Measurements from ENCODE around the gene GMNC. TPM values are rescaled to one million over a fixed set of nuclear protein-coding genes. Genes with fewer than 3 reads are reported as not detected.

GMNC gene
- total RNA-seq, 1 experiment from 2014 or later = 0.27 TPM

GRCh38 chr3:190886945-190887344 lies 24.5 kb upstream of the GMNC start:
- DNase-seq (ENCODE audit: low read depth, low spot score) (no peak), ATAC-seq (no peak)
- Histone ChIP-seq H2AFZ (ENCODE audit: low read depth, low read length, poor library complexity, severe bottlenecking) (no peak overlapping the region), H3K9me3 (ENCODE audit: control insufficient read depth in 1 of 2, insufficient read depth in 1 of 2, low read depth in 1 of 2, low read length in 2 of 2) (no peaks in the 10 kb centered on the region), H3K9me2 (ENCODE audit: insufficient read depth) (no peaks in the 10 kb centered on the region), H4K20me1 (ENCODE audit: insufficient read depth) (no peaks in the 10 kb centered on the region), H3K4me1 (ENCODE audit: control insufficient read depth in 1 of 2, insufficient read depth in 2 of 2, low read length in 2 of 2) (no peaks in the 10 kb centered on the region), H3K27me3 (ENCODE audit: insufficient read depth, low read length) (no peaks in the 10 kb centered on the region), H3K9ac (ENCODE audit: low read length) (no peak overlapping the region), H3K36me3 (ENCODE audit: control insufficient read depth in 1 of 2, insufficient read depth in 2 of 2, low read length in 2 of 2) (no peaks in the 10 kb centered on the region), H3K79me2 (ENCODE audit: insufficient read depth, low read length) (no peaks in the 10 kb centered on the region), H3K4me2 (ENCODE audit: low read length) (no peak overlapping the region), H3K4me3 (replicated peaks in 1 of 2; ENCODE audit: low read depth in 1 of 2, low read length in 2 of 2) (no peak overlapping the region), H3K27ac (ENCODE audit: low read depth, low read length) (no peak overlapping the region)
- BruUV-seq (replicated peaks) = no TSS peak
- ChIA-PET CTCF (no interaction called here), POLR2A (no interaction called here), RAD21 (ENCODE audit: low non-redundant PET in 1 of 2, low total read pairs in 2 of 2, uncharacterized antibody in 2 of 2, unreplicated experiment in 2 of 2) (no interaction called here)
- intact Hi-C loops (cut with micrococcal nuclease) = no loop called here
- TF ChIP-seq CBX3 (IDR thresholded peaks at IDR 0.05; ENCODE audit: low read depth) (no peak), JUND (IDR thresholded peaks at IDR 0.05) (no peak), MAX (IDR thresholded peaks at IDR 0.05) (no peak), EGR1 (IDR thresholded peaks at IDR 0.05; ENCODE audit: low read depth) (no peak), ATF3 (IDR thresholded peaks at IDR 0.05) (no peak), ELF1 (IDR thresholded peaks at IDR 0.05; ENCODE audit: borderline replicate concordance, low read depth) (no peak), POLR2AphosphoS5 (IDR thresholded peaks at IDR 0.05; ENCODE audit: low read depth, low read length) (no peak)

DNA sequence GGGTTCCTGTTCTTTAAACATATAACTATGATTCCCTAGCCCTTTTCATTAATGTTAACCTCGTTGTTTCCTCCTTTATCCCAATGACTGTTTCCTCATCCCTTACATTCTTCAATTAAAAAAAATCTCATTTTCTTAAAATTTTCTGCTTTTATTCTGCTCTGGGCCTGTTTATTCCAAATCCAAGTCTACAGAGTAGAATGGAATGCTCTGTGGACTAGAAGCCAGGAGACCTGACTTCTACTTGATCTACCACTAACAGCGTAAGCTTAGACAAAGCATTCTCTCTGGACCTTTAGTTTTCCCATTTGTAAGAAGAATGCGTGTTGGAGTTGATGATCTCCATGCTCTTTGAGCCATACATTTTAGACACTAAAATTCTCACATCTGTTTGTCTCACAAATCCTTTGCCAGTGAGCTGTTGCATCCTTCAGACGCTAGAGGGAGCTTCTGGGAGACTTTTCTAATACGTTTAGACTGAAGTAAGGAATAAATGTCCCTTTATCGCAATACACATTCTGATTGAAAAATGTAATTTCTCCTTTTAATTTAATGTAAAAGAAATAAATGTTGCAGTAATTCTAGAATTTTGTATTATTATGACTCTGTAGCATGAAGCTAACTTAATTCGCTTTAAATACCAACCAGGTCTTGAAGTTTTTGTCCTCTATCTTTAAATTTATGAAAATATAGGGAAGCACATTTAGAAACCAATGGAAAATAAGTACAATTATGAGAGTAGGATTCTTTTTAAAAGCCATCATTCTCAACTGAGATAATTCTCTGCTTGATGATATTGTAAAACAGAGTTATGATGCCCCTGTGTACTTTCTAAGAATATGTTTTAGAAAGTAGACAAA lies 21.7 kb upstream of the GMNC start:
- H3K79me2 ChIP-seq (ENCODE audit: insufficient read depth, low read length) = no peaks in the 10 kb centered on the region
- no peaks in the 10 kb centered on the region for H3K27me3 ChIP-seq (ENCODE audit: insufficient read depth, low read length)
- TF ChIP-seq SRF (IDR thresholded peaks at IDR 0.05; ENCODE audit: low read depth) (no peak), RAD21 (IDR thresholded peaks at IDR 0.05; ENCODE audit: low read depth) (peak; percentile 68), ELF1 (IDR thresholded peaks at IDR 0.05; ENCODE audit: borderline replicate concordance, low read depth) (no peak), CTCF (IDR thresholded peaks at IDR 0.05 in 2 of 3, conservative IDR thresholded peaks at IDR 0.05 in 1 of 3; ENCODE audit: borderline replicate concordance in 1 of 3, insufficient read depth in 1 of 3, low read depth in 2 of 3, low read length in 2 of 3) (peak; percentile 58 to 95 (median 89))
- ChIA-PET CTCF (interaction anchor here (0.7 to 2.5 kb wide), 11 partner anchors 9 to 560 kb away, joined by 3 to 17 read pairs (median 7); partner anchors contain the start of gene GMNC), RAD21 (ENCODE audit: low non-redundant PET in 1 of 2, low total read pairs in 2 of 2, uncharacterized antibody in 2 of 2, unreplicated experiment in 2 of 2) (interaction anchor here (0.6 to 1.0 kb wide), 2 partner anchors 166 to 167 kb away, joined by 3 to 5 read pairs; no protein-coding TSS in a partner anchor), POLR2A (interaction anchor here (0.7 kb wide), 1 partner anchor 22 kb away, joined by 3 read pairs; the partner anchor contains the start of gene GMNC)
- no peaks in the 10 kb centered on the region for H3K36me3 ChIP-seq (ENCODE audit: control insufficient read depth in 1 of 2, insufficient read depth in 2 of 2, low read length in 2 of 2)
- no peaks in the 10 kb centered on the region for H3K4me1 ChIP-seq (ENCODE audit: control insufficient read depth in 1 of 2, insufficient read depth in 2 of 2, low read length in 2 of 2)
- H3K27ac ChIP-seq (ENCODE audit: low read depth, low read length) = no peak overlapping the region
- no TSS peak for BruUV-seq (replicated peaks)
- ATAC-seq = peak; percentile 85
- intact Hi-C loops (cut with micrococcal nuclease) = loop anchor here (2.0 kb wide), 2 partner anchors 73 to 167 kb away; no protein-coding TSS in a partner anchor
- H3K4me2 ChIP-seq (ENCODE audit: low read length) = peak overlapping the region; percentile 40
- H3K4me3 ChIP-seq (replicated peaks in 1 of 2; ENCODE audit: low read depth in 1 of 2, low read length in 2 of 2) = no peak overlapping the region
- H4K20me1 ChIP-seq (ENCODE audit: insufficient read depth) = no peaks in the 10 kb centered on the region
- no peaks in the 10 kb centered on the region for H3K9me2 ChIP-seq (ENCODE audit: insufficient read depth)
- H3K9ac ChIP-seq (ENCODE audit: low read length) = no peak overlapping the region
- no peaks in the 10 kb centered on the region for H3K9me3 ChIP-seq (ENCODE audit: control insufficient read depth in 1 of 2, insufficient read depth in 1 of 2, low read depth in 1 of 2, low read length in 2 of 2)
- H2AFZ ChIP-seq (ENCODE audit: low read depth, low read length, poor library complexity, severe bottlenecking) = peak overlapping the region; percentile 100
- peak; percentile 54 for DNase-seq (ENCODE audit: low read depth, low spot score)

All from HCT116 (cell line).